Thyroid gland (tissue), 4 donors: Measurements from ENCODE around the gene AP4S1.

ENCODE experiments used
- POLR2A ChIP-seq, 2 donors: fragments of 450-650 bp; IDR thresholded peaks; one replicate each; pipeline ENCODE4 v1.6.1; 2017; ENCODE audit warnings: antibody characterized with exemption in 2 of 2, mild to moderate bottlenecking in 2 of 2, moderate library complexity in 1 of 2
- TF ChIP-seq, protein P1 (sequence below), 6 experiments: fragments of 200-600 bp in 3 of 6; fragments of 450-650 bp in 3 of 6; sonication (generic) in 3 of 6; IDR thresholded peaks; one replicate each; pipeline ENCODE4 v1.5.1; 2016 to 2019; ENCODE audit warnings: antibody characterized with exemption in 6 of 6, mild to moderate bottlenecking in 2 of 6, inconsistent platforms in 1 of 6, moderate library complexity in 1 of 6

GRCh38 chr14:31042300-31042699 lies 16.9 kb downstream of the AP4S1 start:
- TF ChIP-seq, protein P1, sequence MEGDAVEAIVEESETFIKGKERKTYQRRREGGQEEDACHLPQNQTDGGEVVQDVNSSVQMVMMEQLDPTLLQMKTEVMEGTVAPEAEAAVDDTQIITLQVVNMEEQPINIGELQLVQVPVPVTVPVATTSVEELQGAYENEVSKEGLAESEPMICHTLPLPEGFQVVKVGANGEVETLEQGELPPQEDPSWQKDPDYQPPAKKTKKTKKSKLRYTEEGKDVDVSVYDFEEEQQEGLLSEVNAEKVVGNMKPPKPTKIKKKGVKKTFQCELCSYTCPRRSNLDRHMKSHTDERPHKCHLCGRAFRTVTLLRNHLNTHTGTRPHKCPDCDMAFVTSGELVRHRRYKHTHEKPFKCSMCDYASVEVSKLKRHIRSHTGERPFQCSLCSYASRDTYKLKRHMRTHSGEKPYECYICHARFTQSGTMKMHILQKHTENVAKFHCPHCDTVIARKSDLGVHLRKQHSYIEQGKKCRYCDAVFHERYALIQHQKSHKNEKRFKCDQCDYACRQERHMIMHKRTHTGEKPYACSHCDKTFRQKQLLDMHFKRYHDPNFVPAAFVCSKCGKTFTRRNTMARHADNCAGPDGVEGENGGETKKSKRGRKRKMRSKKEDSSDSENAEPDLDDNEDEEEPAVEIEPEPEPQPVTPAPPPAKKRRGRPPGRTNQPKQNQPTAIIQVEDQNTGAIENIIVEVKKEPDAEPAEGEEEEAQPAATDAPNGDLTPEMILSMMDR (IDR thresholded peaks at IDR 0.05), result no peak
- TF ChIP-seq POLR2A (IDR thresholded peaks at IDR 0.05), result no peak
